Keratinocyte (primary cell): ENCODE data around the gene MAPK1.

Source experiments
- CTCF ChIP-seq, 3 experiments: IDR thresholded peaks in 1 of 3; conservative IDR thresholded peaks in 1 of 3; optimal IDR thresholded peaks in 1 of 3; 2 replicates in 2 of 3; 3 replicates in 1 of 3; pipeline versions ENCODE3 to v1.5.1; 2011; ENCODE audit warnings: low read length in 3 of 3, mild to moderate bottlenecking in 3 of 3, moderate library complexity in 2 of 3, control low read depth in 1 of 3, inconsistent platforms in 1 of 3; ENCODE audit not compliant: insufficient read depth in 2 of 3; ENCODE audit errors: extremely low read depth in 1 of 3
- EZH2 ChIP-seq: IDR thresholded peaks from one replicate; pipeline ENCODE4 v1.6.1; 2012; ENCODE audit warnings: inconsistent platforms, mild to moderate bottlenecking, low read length, moderate library complexity

DNA sequence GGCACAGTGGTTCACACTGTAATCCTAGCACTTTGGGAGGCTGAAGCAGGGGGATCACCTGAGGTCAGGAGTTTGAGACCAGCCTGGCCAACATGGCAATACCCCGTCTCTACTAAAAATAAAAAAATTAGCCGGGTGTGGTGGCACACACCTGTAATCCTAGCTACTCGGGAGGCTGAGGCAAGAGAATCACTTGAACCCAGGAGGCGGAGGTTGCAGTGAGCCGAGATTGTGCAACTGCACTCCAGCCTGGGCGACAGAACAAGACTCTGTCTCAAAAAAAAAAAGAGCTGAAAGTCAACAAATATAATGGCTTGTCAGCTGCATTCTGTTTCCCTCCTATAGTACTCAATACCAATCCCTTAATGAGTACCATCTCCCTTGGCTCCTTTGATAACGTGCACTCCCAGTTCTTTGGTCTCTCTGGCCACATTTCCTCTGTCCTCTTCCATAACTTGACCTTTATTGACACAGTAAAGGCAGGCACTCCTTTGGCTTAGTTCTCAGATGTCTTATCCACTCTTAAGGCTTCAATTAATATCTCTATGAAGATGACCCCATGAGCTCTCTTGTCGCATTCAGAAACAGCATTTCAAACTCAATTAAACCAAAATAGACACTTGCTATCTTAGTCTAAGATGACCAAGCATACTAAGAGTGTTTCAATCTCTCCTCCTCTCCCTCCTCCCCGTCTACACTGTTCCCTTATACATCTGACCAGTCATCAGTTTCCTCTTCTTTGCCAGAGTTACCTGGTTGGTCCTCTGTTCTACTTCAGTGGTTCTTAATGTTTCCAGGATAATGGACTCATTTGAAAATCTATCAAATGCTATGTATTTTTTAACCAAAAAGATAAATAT, 4.8 kb downstream of the MAPK1 start:
- TF ChIP-seq CTCF (optimal IDR thresholded peaks at IDR 0.05 in 1 of 3, IDR thresholded peaks at IDR 0.05 in 1 of 3, conservative IDR thresholded peaks at IDR 0.05 in 1 of 3; ENCODE audit: extremely low read depth in 1 of 3, insufficient read depth in 2 of 3, low read length in 3 of 3), result no peak
- TF ChIP-seq EZH2, result no peak
